Chondrocyte (in vitro differentiated cells): ENCODE results near the gene GALNT2. TPM values are rescaled to one million over a fixed set of nuclear protein-coding genes. Genes with fewer than 3 reads are reported as not detected.

Source experiments
- DNase-seq: peaks from one replicate; pipeline ENCODE4 v3.0.0; 2021; ENCODE audit warnings: mixed read lengths, low spot score
- H3K27ac Mint-ChIP-seq: one replicate; pipeline ENCODE4 v1.8.0; 2021; ENCODE audit warnings: mild to moderate bottlenecking, moderate library complexity, mixed read lengths; ENCODE audit not compliant: unreplicated experiment
- H3K27me3 Mint-ChIP-seq: 2 replicates; pipeline ENCODE4 v1.8.0; 2021; ENCODE audit warnings: low read depth, mixed read lengths
- H3K36me3 Mint-ChIP-seq: 2 replicates; pipeline ENCODE4 v1.8.0; 2021; ENCODE audit warnings: low read depth, mixed read lengths
- H3K4me1 Mint-ChIP-seq: 2 replicates; pipeline ENCODE4 v1.8.0; 2021; ENCODE audit warnings: low read depth, mild to moderate bottlenecking, mixed read lengths
- H3K4me3 Mint-ChIP-seq: one replicate; pipeline ENCODE4 v1.8.0; 2021; ENCODE audit warnings: mild to moderate bottlenecking, moderate library complexity, mixed read lengths; ENCODE audit not compliant: unreplicated experiment
- H3K9me3 Mint-ChIP-seq: 2 replicates; pipeline ENCODE4 v1.8.0; 2021; ENCODE audit warnings: low read depth, mixed read lengths
- CTCF ChIP-seq: fragments of 200-600 bp; sonication (generic); IDR thresholded peaks from 2 replicates; pipeline ENCODE4 v1.5.0; 2021; ENCODE audit warnings: antibody characterized with exemption, mild to moderate bottlenecking, moderate library complexity
- total RNA-seq: library from RNA; stranded (reverse); gene quantifications from 3 replicates; pipeline ENCODE4 v1.2.1, GENCODE V29; 2021

The GALNT2 gene
- total RNA-seq, 1 donor from 2014 or later = 223 TPM

GRCh38 chr1:230071316-230071715 lies 4.3 kb downstream of the GALNT2 start:
- Mint-ChIP-seq H3K36me3 (peaks cover 5% of the 10 kb centered on the region), H3K4me3 (no peak overlapping the region), H3K4me1 (peaks cover 80% of the 10 kb centered on the region)

GRCh38 chr1:230072296-230072695 lies 5.3 kb downstream of the GALNT2 start:
- Mint-ChIP-seq H3K4me1 (peaks cover 84% of the 10 kb centered on the region), H3K36me3 (peaks cover 8% of the 10 kb centered on the region), H3K27ac (peak overlapping the region; percentile 98), H3K27me3 (no peaks in the 10 kb centered on the region), H3K4me3 (no peak overlapping the region), H3K9me3 (no peaks in the 10 kb centered on the region)
- DNase-seq = no peak
- no peak for TF ChIP-seq CTCF

More at GRCh38 chr1:230071316-230071715, 4.3 kb downstream of the GALNT2 start:
- no peak for DNase-seq
- TF ChIP-seq CTCF = no peak
- no peaks in the 10 kb centered on the region for H3K27me3 Mint-ChIP-seq
- H3K9me3 Mint-ChIP-seq = no peaks in the 10 kb centered on the region
- peak overlapping the region; percentile 87 for H3K27ac Mint-ChIP-seq

DNA sequence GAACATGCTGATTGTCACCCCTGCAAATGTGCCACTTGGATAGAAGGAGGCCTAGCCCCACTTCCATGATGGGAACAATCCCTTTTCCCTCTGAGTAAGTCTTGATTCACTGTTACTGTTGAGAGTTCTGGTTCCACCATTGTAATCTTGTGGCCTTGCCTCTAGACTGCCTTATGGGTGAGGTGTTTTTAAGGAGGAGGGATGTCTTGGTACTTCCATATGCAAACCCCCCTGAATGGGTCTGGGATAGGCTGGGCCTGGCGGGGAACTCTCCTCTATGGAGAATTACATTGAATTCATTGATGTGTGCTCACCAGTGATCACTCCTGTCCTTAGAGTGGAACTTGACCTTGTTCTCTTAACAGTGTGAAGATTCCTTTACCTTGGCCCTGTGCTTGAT lies 5.8 kb downstream of the GALNT2 start:
- Mint-ChIP-seq H3K27ac (peak overlapping the region; percentile 98), H3K36me3 (peaks cover 8% of the 10 kb centered on the region), H3K4me1 (peaks cover 90% of the 10 kb centered on the region), H3K9me3 (no peaks in the 10 kb centered on the region), H3K4me3 (no peak overlapping the region), H3K27me3 (no peaks in the 10 kb centered on the region)
- no peak for DNase-seq
- no peak for TF ChIP-seq CTCF

- H3K9me3 Mint-ChIP-seq = no peaks in the 10 kb centered on the region
- H3K36me3 Mint-ChIP-seq = peaks cover 8% of the 10 kb centered on the region
- H3K27me3 Mint-ChIP-seq = no peaks in the 10 kb centered on the region
- H3K4me1 Mint-ChIP-seq = peaks cover 96% of the 10 kb centered on the region
- no peak for DNase-seq
- peak overlapping the region; percentile 98 for H3K27ac Mint-ChIP-seq
- TF ChIP-seq CTCF = no peak
- H3K4me3 Mint-ChIP-seq = no peak overlapping the region
Measured at GRCh38 chr1:230073371-230074035, 6.5 kb downstream of the GALNT2 start.

DNA sequence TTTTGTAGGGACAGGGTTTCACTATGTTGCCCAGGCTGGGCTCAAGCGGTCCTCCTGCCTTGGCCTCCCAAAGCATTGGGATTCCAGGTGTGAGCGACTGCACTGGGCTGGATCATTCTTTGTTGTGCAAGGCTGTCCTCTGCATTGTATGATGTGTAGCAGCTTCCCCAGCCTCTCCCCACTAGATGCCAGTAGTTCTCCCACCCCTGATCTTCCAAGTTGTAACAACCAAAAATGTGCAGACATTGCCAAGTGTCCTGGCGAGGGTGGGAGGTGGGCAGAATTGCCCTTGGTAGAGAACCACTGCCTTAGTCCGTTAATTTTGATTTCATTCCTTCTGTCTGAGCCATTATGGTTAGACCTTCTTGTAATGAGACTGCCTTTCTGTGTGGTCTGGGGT lies 7.2 kb downstream of the GALNT2 start:
- no peak overlapping the region for H3K4me3 Mint-ChIP-seq
- peaks cover 96% of the 10 kb centered on the region for H3K4me1 Mint-ChIP-seq
- TF ChIP-seq CTCF = peak; percentile 54
- H3K36me3 Mint-ChIP-seq = peaks cover 8% of the 10 kb centered on the region
- peak overlapping the region; percentile 98 for H3K27ac Mint-ChIP-seq
- H3K9me3 Mint-ChIP-seq = no peaks in the 10 kb centered on the region
- H3K27me3 Mint-ChIP-seq = no peaks in the 10 kb centered on the region
- no peak for DNase-seq
